ENCODE data around the gene LAMP1.
"Not testable (repeated sequence)": the region's sequence is repeated elsewhere in the genome, so short reads cannot be mapped to it uniquely, and the experiment has no call there.

The LAMP1 gene

DNA sequence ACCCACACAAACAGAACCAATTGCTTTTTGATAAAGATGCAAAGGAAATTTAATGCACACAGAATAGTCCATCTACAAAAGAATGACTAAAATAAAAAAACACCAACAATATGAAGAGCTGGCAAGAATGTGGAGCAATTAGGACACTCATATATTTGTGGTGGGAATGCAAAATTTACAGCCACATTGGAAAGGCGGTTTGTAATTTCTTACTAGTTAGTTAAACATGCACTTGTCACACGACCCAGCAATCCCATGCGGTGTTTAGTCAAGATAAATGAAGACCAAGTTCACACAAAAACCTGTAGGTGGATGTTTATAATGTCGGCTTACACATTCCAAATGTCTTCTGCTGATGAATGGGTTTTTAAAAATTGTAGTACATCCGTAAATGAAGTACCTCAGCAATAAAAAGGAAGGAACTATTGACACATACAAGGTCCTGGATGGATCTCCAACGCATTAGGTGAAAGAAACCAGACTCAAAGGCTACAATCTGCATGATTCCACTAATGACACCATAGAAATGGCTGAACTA is 61.7 kb downstream of the LAMP1 start:
- no peak for DNase-seq

- no peak for DNase-seq
Observed at GRCh38 chr13:113359571-113359970, 62.5 kb downstream of the LAMP1 start.

DNA sequence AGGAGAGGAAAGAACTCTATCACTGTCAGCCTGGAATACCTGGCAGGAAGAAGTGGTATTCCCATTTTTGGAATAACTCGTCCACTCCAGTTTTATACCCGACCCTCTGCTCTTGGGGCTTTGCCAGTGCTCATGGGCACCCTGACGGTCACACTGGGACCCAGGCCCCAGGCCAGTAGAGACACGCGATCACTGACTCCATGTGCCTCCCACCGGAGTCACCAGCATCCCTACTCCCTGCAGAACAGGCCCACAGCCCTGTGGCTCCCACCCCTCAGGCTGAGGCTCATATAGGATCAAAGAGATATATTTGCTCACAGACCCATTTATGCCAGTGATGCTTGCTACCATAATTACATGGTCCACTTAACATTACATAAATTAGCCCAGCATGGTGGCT is 63.4 kb downstream of the LAMP1 start:
- DNase-seq: no peak

DNA sequence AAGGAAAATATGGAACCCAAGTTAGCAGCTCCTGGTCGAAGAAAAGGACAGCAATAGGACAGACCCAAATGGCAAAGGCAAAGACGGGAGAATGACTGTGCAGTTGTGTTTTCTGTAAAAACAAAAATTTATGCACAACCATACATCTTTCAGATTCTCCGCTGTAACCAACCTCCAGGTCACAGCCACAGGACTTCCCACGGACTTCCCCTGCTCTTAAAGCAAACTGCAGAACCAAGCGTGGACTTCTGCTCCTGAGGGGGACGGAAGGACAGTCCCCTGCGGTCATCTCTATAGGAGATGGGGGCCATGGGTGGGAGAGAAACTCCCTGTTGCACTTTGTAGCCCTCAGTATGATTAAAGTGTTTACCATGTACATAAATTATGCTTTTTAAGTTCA is 64.4 kb downstream of the LAMP1 start:
- DNase-seq: no peak

DNA sequence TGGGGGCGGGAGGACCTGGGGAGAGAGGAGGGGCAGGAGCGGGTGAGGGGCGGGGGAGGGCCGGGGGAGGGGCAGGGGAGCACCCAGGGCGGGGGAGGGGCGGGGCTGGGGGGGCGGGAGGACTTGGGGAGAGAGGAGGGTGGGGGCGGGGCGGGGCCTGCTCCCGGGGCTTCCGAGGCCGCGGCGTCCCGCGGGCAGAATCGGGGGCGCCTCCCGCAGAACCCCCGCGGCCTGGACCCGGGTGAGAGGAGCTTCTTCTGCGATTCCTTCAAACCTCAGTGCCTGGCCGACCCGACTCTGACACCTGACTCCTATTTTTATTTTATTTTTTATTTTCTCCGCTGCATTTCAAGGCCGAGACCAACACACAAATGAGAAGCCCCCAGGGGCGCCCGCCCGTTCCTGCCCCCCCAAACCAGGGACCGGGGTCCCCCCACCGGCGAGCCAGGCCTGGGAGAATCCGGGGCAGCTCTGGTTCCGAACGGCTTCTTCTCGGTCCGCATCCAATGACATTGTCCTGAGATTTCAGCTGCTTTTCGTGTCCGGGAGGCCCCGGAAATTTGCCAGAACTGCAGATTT is 67.4 kb downstream of the LAMP1 start:
- DNase-seq: no peak

DNA sequence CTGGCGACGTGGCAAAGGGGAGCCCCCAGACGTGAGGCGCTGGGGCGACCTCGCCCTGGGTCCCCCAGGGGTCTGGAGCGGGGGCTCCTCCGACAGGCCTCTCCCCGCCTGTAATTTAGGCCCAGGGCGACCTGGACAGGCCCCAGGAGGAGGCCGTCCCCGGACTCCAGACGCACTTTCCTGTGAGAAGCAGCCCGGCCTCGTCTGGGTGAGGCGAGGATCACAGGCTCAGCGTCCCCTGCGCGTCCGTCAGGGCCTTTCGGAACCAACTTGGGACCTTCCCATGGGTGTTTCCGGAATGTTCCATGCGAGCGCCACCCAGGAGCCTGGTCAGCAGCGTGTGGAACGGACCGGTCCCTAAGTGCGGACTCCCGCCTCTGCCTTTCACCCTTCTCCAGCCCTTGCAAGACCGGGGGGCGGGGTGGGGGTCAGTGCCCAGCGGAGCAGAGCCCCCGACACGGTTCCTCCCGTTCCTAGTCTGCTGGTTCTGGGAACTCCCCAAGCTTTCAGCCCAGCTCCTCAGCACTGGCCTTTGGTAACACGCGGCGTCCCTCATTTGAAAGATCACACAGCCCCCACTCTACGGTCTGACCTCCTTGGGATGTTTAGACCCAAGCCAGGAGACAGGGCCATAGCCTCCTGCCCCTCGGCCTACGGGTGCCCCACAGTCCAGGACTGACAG is 68.0 kb downstream of the LAMP1 start:
- no peak for DNase-seq

DNA sequence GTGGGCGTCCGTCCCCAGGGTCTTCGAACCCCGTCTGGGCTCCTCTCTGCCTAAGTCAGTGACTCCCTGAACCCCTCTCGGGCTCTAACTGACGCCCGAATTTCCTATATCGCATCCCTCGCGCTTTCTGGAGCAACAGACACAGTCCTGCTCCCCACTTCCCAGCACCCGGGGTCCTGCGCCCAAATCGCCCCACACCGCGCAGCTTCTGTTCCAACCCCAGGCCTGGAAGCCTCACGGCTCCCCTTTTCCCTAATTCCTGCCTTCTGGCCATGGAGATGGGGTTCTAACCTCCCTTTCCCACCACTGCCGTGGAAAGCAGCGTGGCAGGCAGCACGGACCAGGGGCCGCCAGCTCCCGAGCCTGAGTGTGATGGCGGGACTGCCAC is 68.5 kb downstream of the LAMP1 start:
- DNase-seq: no peak

DNA sequence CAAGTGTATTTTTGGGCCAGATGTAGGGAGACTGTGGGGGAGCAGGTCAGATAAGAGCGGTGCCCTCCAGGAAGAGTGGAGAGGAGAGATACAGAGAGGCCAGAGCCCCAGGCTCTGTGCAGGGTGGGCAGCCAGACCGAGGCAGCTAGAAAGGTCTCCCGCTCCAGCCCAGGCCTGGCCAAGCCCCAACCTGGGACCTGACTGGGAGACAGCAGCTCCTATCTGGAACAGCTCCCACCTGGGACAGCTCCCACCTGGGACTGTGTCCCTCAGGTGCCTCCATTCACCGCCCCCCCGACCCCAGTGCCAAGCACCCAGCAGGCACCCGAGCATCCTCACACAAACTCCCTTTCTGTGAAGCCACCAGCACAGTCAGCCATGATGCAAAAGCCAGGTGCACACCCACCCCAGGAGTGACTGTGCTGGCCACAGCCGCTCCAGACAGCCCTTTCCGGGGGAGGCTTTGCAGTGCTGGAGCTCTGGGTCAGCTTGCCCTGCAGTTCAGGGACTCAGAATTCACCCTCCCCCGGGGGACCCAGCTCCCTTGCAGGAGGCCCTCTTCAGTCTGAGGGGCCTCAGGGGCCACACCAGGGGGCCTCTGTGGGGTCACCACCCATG is 69.0 kb downstream of the LAMP1 start:
- DNase-seq: no peak

DNA sequence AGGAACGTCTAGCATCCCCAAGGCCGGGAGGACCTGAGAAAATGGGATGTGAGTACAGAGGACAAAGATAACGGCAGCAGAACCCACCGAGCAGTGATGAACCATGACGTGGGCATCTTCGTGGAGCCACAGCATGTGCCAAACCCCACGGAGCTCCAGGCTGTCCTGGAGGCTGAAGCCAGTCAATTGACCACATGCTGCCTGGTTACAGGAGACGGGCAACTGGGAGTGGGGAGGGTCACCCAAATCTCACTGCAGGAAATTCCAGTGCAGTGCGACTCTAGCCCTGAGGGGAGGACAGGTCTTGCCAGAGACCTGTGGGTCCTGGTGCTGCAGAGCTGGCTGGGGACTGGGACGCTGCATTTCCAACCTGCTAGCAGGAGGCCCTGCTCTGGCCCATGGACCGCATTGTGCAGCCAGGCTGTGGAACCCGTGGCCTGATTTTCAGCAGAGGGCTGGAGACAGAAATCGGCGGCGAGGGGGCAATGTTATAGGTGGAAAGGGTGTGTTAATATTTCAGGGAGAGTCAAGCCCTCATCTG is 70.1 kb downstream of the LAMP1 start:
- no peak for DNase-seq

- DNase-seq: no peak
Observed at GRCh38 chr13:113367771-113368170, 70.7 kb downstream of the LAMP1 start.

GRCh38 chr13:113368353-113368752 is 71.3 kb downstream of the LAMP1 start:
- DNase-seq: not testable (repeated sequence)

GRCh38 chr13:113369189-113369588 is 72.2 kb downstream of the LAMP1 start:
- DNase-seq: no peak

GRCh38 chr13:113369881-113370280 is 72.8 kb downstream of the LAMP1 start:
- DNase-seq: no peak

- no peak for DNase-seq
Observed at GRCh38 chr13:113371061-113371460, 74.0 kb downstream of the LAMP1 start.

- DNase-seq: not testable (repeated sequence)
Observed at GRCh38 chr13:113371701-113372100, 74.7 kb downstream of the LAMP1 start.
